Liver (tissue), 9 donors: ENCODE results near the gene DCDC1. TPM values are rescaled to one million over a fixed set of nuclear protein-coding genes. Genes with fewer than 3 reads are reported as not detected.

Source experiments
- DNase-seq: peaks from one replicate; pipeline ENCODE4 v3.0.0-alpha.2; 2017; ENCODE audit warnings: low spot score
- H3K27ac ChIP-seq, 2 donors: one replicate each; pipeline ENCODE4 v1.7.0; 2013; ENCODE audit warnings: inconsistent platforms in 2 of 2, low read length in 2 of 2, control low read depth in 1 of 2, low read depth in 1 of 2, mild to moderate bottlenecking in 1 of 2
- H3K27me3 ChIP-seq, 4 donors: one replicate each; pipeline versions ENCODE4 v1.6.1 to v1.7.0; 2013; ENCODE audit warnings: low read length in 3 of 4, inconsistent platforms in 1 of 4, mild to moderate bottlenecking in 1 of 4, moderate library complexity in 1 of 4; ENCODE audit not compliant: control insufficient read depth in 4 of 4, insufficient read depth in 4 of 4
- H3K36me3 ChIP-seq, 4 donors: one replicate each; pipeline versions ENCODE4 v1.6.1 to v1.7.0; 2013; ENCODE audit warnings: low read length in 3 of 4, mild to moderate bottlenecking in 3 of 4, low read depth in 1 of 4, moderate library complexity in 1 of 4; ENCODE audit not compliant: control insufficient read depth in 4 of 4, insufficient read depth in 3 of 4
- H3K4me1 ChIP-seq, 4 donors: one replicate each; pipeline versions ENCODE4 v1.6.1 to v1.7.0; 2013; ENCODE audit warnings: low read length in 3 of 4, mild to moderate bottlenecking in 3 of 4, moderate library complexity in 1 of 4; ENCODE audit not compliant: control insufficient read depth in 4 of 4, insufficient read depth in 4 of 4
- H3K4me3 ChIP-seq, 3 donors: one replicate each; pipeline versions ENCODE4 v1.6.1 to v1.7.0; 2013; ENCODE audit warnings: low read length in 3 of 3, control low read depth in 1 of 3, low read depth in 1 of 3, mild to moderate bottlenecking in 1 of 3
- H3K9ac ChIP-seq, 2 donors: one replicate each; pipeline ENCODE4 v1.7.0; 2013; ENCODE audit warnings: low read length in 2 of 2, mild to moderate bottlenecking in 2 of 2, moderate library complexity in 2 of 2, control low read depth in 1 of 2, low read depth in 1 of 2
- H3K9me3 ChIP-seq, 4 donors: one replicate each; pipeline versions ENCODE4 v1.6.1 to v1.7.0; 2013; ENCODE audit warnings: low read length in 3 of 4; ENCODE audit not compliant: control insufficient read depth in 4 of 4
- EGR1 ChIP-seq, 2 donors: IDR thresholded peaks; 2 replicates each; pipeline ENCODE4 v1.6.1; 2016 to 2018; ENCODE audit warnings: antibody characterized with exemption in 2 of 2, low read depth in 2 of 2
- FOXA1 ChIP-seq: IDR thresholded peaks from 2 replicates; pipeline ENCODE4 v1.6.1; 2016; ENCODE audit warnings: antibody characterized with exemption
- FOXA2 ChIP-seq: IDR thresholded peaks from 2 replicates; pipeline ENCODE4 v1.6.1; 2016; ENCODE audit warnings: antibody characterized with exemption
- GABPA ChIP-seq, 2 donors: IDR thresholded peaks in 1 of 2; conservative IDR thresholded peaks in 1 of 2; 2 replicates each; pipeline ENCODE4 v1.6.1; 2016; ENCODE audit warnings: antibody characterized with exemption in 2 of 2, mild to moderate bottlenecking in 1 of 2, moderate library complexity in 1 of 2
- HNF4A ChIP-seq, 2 donors: conservative IDR thresholded peaks; 2 replicates each; pipeline ENCODE4 v1.6.1; 2016; ENCODE audit warnings: antibody characterized with exemption in 2 of 2, mild to moderate bottlenecking in 2 of 2
- HNF4G ChIP-seq: IDR thresholded peaks from 2 replicates; pipeline ENCODE4 v1.6.1; 2016; ENCODE audit warnings: antibody characterized with exemption
- JUND ChIP-seq, 2 donors: IDR thresholded peaks; 2 replicates each; pipeline ENCODE4 v1.6.1; 2016; ENCODE audit warnings: antibody characterized with exemption in 2 of 2
- NR2F2 ChIP-seq: IDR thresholded peaks from 2 replicates; pipeline ENCODE4 v1.6.1; 2016; ENCODE audit warnings: antibody characterized with exemption
- RAD21 ChIP-seq, 2 donors: IDR thresholded peaks; 2 replicates each; pipeline ENCODE4 v1.6.1; 2016; ENCODE audit warnings: antibody characterized with exemption in 2 of 2, mild to moderate bottlenecking in 2 of 2
- RXRA ChIP-seq, 2 donors: IDR thresholded peaks; 2 replicates each; pipeline ENCODE4 v1.6.1; 2017 to 2018; ENCODE audit warnings: antibody characterized with exemption in 2 of 2, mild to moderate bottlenecking in 1 of 2
- SP1 ChIP-seq: IDR thresholded peaks from 2 replicates; pipeline ENCODE4 v1.6.1; 2018; ENCODE audit warnings: antibody characterized with exemption, mild to moderate bottlenecking
- TAF1 ChIP-seq: conservative IDR thresholded peaks from 2 replicates; pipeline ENCODE4 v1.6.1; 2016; ENCODE audit warnings: antibody characterized with exemption, mild to moderate bottlenecking
- YY1 ChIP-seq: IDR thresholded peaks from 2 replicates; pipeline ENCODE4 v1.6.1; 2016; ENCODE audit warnings: antibody characterized with exemption, mild to moderate bottlenecking
- WGBS: extraction: QIAGEN DNeasy Blood & Tissue Kit; methylation state at CpG from one replicate; pipeline ENCODE4 v1.1.7; 2013; 5-methylcytosine and 5-hydroxymethylcytosine counted together
- polyA plus RNA-seq, 2 donors: library from polyadenylated mRNA; stranded (reverse) in 1 of 2; unstranded in 1 of 2; fragments of 200-250 nt in 1 of 2; fragments of >200 nt in 1 of 2; fragmentation: Nextera tagmentation in 1 of 2; extraction: Ambion mirVana in 1 of 2; gene quantifications; one replicate each; pipeline versions ENCODE4 v1.2.1 to v1.2.3, GENCODE V29; 2013 to 2015
- total RNA-seq, 2 donors: library from RNA; depleted of rRNA; stranded (reverse); fragments of >200 nt; gene quantifications; one replicate each; pipeline ENCODE4 v1.2.3, GENCODE V29; 2014
- TF ChIP-seq, protein P1 (sequence below): IDR thresholded peaks from 2 replicates; pipeline ENCODE4 v1.6.1; 2016; ENCODE audit warnings: antibody characterized with exemption
- TF ChIP-seq, protein P2 (sequence below): IDR thresholded peaks from 2 replicates; pipeline ENCODE4 v1.6.1; 2016; ENCODE audit warnings: antibody characterized with exemption
- TF ChIP-seq, protein P3 (sequence below): IDR thresholded peaks from 2 replicates; pipeline ENCODE4 v1.6.1; 2016; ENCODE audit warnings: antibody characterized with exemption, mild to moderate bottlenecking
- TF ChIP-seq, protein P4 (sequence below): fragments of 150-350 bp; IDR thresholded peaks from 2 replicates; pipeline ENCODE4 v1.5.1; 2017; ENCODE audit warnings: improper control_type of control experiment, low read depth, low read length; ENCODE audit not compliant: missing input control
- TF ChIP-seq, protein P5 (sequence below): IDR thresholded peaks from 2 replicates; pipeline ENCODE4 v1.6.1; 2016; ENCODE audit warnings: antibody characterized with exemption
- donor health status: healthy.
- donor health status: healthy.
- donor health status: healthy.
- donor health status: healthy.
- donor health status: healthy.

The DCDC1 gene
- total and polyA plus RNA-seq, 4 donors, result 0.38 to 3.5 (median 2.0) TPM

DNA sequence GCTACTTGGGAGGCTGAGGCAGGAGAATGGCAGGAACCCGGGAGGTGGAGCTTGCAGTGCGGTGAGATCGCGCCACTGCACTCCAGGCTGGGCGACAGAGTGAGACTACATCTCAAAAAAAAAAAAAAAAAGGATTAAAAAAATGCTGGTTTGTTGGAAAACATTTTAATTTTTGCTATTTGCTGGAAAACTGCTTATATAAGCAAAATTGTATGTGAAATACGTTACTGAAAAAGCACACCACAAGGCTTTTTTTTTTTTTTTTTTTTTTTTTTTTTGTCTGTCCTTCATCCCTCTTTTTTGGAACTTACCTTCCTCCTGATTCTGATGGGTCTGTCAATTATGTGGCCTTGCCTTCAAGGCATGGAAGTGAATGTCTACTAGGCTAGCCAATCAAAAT is 40.8 kb downstream of the DCDC1 start:
- 93% methylated on average over 6 of the region's 6 CpGs for WGBS
- TF ChIP-seq FOXA2 (no peak), TAF1 (no peak), FOXA1 (no peak), SP1 (no peak), GABPA (IDR thresholded peaks at IDR 0.05 in 1 of 2, conservative IDR thresholded peaks at IDR 0.05 in 1 of 2) (no peak), YY1 (no peak), EGR1 (IDR thresholded peaks at IDR 0.05; ENCODE audit: low read depth in 2 of 2) (no peak), RXRA (IDR thresholded peaks at IDR 0.05) (no peak), JUND (IDR thresholded peaks at IDR 0.05) (no peak), HNF4A (conservative IDR thresholded peaks at IDR 0.05) (no peak), NR2F2 (no peak), RAD21 (IDR thresholded peaks at IDR 0.05) (no peak), HNF4G (no peak)
- TF ChIP-seq, protein P1, sequence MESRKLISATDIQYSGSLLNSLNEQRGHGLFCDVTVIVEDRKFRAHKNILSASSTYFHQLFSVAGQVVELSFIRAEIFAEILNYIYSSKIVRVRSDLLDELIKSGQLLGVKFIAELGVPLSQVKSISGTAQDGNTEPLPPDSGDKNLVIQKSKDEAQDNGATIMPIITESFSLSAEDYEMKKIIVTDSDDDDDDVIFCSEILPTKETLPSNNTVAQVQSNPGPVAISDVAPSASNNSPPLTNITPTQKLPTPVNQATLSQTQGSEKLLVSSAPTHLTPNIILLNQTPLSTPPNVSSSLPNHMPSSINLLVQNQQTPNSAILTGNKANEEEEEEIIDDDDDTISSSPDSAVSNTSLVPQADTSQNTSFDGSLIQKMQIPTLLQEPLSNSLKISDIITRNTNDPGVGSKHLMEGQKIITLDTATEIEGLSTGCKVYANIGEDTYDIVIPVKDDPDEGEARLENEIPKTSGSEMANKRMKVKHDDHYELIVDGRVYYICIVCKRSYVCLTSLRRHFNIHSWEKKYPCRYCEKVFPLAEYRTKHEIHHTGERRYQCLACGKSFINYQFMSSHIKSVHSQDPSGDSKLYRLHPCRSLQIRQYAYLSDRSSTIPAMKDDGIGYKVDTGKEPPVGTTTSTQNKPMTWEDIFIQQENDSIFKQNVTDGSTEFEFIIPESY, result no peak
- TF ChIP-seq, protein P2, sequence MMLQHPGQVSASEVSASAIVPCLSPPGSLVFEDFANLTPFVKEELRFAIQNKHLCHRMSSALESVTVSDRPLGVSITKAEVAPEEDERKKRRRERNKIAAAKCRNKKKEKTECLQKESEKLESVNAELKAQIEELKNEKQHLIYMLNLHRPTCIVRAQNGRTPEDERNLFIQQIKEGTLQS, result no peak
- TF ChIP-seq, protein P3, sequence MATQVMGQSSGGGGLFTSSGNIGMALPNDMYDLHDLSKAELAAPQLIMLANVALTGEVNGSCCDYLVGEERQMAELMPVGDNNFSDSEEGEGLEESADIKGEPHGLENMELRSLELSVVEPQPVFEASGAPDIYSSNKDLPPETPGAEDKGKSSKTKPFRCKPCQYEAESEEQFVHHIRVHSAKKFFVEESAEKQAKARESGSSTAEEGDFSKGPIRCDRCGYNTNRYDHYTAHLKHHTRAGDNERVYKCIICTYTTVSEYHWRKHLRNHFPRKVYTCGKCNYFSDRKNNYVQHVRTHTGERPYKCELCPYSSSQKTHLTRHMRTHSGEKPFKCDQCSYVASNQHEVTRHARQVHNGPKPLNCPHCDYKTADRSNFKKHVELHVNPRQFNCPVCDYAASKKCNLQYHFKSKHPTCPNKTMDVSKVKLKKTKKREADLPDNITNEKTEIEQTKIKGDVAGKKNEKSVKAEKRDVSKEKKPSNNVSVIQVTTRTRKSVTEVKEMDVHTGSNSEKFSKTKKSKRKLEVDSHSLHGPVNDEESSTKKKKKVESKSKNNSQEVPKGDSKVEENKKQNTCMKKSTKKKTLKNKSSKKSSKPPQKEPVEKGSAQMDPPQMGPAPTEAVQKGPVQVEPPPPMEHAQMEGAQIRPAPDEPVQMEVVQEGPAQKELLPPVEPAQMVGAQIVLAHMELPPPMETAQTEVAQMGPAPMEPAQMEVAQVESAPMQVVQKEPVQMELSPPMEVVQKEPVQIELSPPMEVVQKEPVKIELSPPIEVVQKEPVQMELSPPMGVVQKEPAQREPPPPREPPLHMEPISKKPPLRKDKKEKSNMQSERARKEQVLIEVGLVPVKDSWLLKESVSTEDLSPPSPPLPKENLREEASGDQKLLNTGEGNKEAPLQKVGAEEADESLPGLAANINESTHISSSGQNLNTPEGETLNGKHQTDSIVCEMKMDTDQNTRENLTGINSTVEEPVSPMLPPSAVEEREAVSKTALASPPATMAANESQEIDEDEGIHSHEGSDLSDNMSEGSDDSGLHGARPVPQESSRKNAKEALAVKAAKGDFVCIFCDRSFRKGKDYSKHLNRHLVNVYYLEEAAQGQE, result no peak
- TF ChIP-seq, protein P4, sequence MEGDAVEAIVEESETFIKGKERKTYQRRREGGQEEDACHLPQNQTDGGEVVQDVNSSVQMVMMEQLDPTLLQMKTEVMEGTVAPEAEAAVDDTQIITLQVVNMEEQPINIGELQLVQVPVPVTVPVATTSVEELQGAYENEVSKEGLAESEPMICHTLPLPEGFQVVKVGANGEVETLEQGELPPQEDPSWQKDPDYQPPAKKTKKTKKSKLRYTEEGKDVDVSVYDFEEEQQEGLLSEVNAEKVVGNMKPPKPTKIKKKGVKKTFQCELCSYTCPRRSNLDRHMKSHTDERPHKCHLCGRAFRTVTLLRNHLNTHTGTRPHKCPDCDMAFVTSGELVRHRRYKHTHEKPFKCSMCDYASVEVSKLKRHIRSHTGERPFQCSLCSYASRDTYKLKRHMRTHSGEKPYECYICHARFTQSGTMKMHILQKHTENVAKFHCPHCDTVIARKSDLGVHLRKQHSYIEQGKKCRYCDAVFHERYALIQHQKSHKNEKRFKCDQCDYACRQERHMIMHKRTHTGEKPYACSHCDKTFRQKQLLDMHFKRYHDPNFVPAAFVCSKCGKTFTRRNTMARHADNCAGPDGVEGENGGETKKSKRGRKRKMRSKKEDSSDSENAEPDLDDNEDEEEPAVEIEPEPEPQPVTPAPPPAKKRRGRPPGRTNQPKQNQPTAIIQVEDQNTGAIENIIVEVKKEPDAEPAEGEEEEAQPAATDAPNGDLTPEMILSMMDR, result no peak
- TF ChIP-seq, protein P5, sequence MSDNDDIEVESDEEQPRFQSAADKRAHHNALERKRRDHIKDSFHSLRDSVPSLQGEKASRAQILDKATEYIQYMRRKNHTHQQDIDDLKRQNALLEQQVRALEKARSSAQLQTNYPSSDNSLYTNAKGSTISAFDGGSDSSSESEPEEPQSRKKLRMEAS, result no peak
- no peak overlapping the region for H3K27ac ChIP-seq

More for the DNA sequence above, 40.8 kb downstream of the DCDC1 start:
- no peaks in the 10 kb centered on the region for H3K9me3 ChIP-seq
- H3K4me1 ChIP-seq, result peaks cover 0 to 3% (median 0%) of the 10 kb centered on the region in 4 donors
- DNase-seq, result no peak
- no peak overlapping the region for H3K9ac ChIP-seq
- H3K36me3 ChIP-seq, result no peaks in the 10 kb centered on the region
- no peak overlapping the region for H3K4me3 ChIP-seq
- no peaks in the 10 kb centered on the region for H3K27me3 ChIP-seq
